ENCODE results near the gene MSRB3.

DNA sequence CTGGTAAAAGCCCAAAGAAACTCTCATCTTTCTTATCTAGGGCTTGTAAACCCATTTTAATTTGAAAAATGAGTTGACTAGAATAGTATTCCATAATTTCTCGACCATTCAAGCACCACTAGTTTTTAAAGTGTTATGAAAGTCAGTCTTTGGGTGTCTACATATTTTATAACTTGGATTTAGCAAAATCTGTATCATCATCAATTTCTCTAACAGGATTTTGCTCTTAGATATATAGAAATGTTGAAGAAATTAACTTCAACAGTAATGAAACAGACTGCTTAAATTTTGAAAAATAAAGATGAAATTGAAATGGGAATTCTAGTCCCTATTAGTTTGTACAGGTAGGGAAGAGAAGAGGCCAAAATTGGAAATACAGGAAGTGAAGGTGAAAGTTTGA lies 32.8 kb downstream of the MSRB3 start:
- TF ChIP-seq, protein P1, sequence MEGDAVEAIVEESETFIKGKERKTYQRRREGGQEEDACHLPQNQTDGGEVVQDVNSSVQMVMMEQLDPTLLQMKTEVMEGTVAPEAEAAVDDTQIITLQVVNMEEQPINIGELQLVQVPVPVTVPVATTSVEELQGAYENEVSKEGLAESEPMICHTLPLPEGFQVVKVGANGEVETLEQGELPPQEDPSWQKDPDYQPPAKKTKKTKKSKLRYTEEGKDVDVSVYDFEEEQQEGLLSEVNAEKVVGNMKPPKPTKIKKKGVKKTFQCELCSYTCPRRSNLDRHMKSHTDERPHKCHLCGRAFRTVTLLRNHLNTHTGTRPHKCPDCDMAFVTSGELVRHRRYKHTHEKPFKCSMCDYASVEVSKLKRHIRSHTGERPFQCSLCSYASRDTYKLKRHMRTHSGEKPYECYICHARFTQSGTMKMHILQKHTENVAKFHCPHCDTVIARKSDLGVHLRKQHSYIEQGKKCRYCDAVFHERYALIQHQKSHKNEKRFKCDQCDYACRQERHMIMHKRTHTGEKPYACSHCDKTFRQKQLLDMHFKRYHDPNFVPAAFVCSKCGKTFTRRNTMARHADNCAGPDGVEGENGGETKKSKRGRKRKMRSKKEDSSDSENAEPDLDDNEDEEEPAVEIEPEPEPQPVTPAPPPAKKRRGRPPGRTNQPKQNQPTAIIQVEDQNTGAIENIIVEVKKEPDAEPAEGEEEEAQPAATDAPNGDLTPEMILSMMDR (IDR thresholded peaks at IDR 0.05), result no peak
- no peak for TF ChIP-seq POLR2A (IDR thresholded peaks at IDR 0.05)

Measured in thyroid gland (tissue), 4 donors.